ENCODE results near the gene ALPL.

ALPL gene

GRCh38 chr1:21570528-21570875 is 61.3 kb downstream of the ALPL start:
- Histone ChIP-seq H2AFZ (ENCODE audit: low read depth, low read length, severe bottlenecking) (no peak overlapping the region), H3K36me3 (ENCODE audit: low read length) (no peaks in the 10 kb centered on the region), H3K9me2 (replicated peaks; ENCODE audit: insufficient read depth, low read length) (no peaks in the 10 kb centered on the region), H3K9ac (ENCODE audit: low read length) (no peak overlapping the region), H3K27me3 (ENCODE audit: low read length) (no peaks in the 10 kb centered on the region), H3K79me2 (ENCODE audit: insufficient read depth, low read length) (no peaks in the 10 kb centered on the region), H3K4me2 (ENCODE audit: low read depth, low read length, poor library complexity, severe bottlenecking) (no peak overlapping the region), H4K20me1 (ENCODE audit: low read depth, low read length) (no peaks in the 10 kb centered on the region), H3K27ac (ENCODE audit: low read depth, low read length) (no peak overlapping the region), H3K4me3 (ENCODE audit: insufficient read depth, low read length, poor library complexity, severe bottlenecking) (no peak overlapping the region), H3K9me3 (ENCODE audit: insufficient read depth, low read length) (no peaks in the 10 kb centered on the region), H3F3A (ENCODE audit: insufficient read depth) (no peaks in the 10 kb centered on the region)
- TF ChIP-seq EZH2phosphoT487 (conservative IDR thresholded peaks at IDR 0.05; ENCODE audit: low read length), result no peak
- TF ChIP-seq CTCF (IDR thresholded peaks at IDR 0.05; ENCODE audit: insufficient read depth, low read length, poor library complexity, severe bottlenecking), result no peak

GRCh38 chr1:21570885-21571284 is 61.7 kb downstream of the ALPL start:
- no peaks in the 10 kb centered on the region for H3K36me3 ChIP-seq (ENCODE audit: low read length)
- H3K27ac ChIP-seq (ENCODE audit: low read depth, low read length), result no peak overlapping the region
- no peaks in the 10 kb centered on the region for H4K20me1 ChIP-seq (ENCODE audit: low read depth, low read length)
- no peak overlapping the region for H3K9ac ChIP-seq (ENCODE audit: low read length)
- no peaks in the 10 kb centered on the region for H3K9me2 ChIP-seq (replicated peaks; ENCODE audit: insufficient read depth, low read length)
- H3K27me3 ChIP-seq (ENCODE audit: low read length), result no peaks in the 10 kb centered on the region
- H3K4me3 ChIP-seq (ENCODE audit: insufficient read depth, low read length, poor library complexity, severe bottlenecking), result no peak overlapping the region
- H3K9me3 ChIP-seq (ENCODE audit: insufficient read depth, low read length), result no peaks in the 10 kb centered on the region
- TF ChIP-seq EZH2phosphoT487 (conservative IDR thresholded peaks at IDR 0.05; ENCODE audit: low read length), result no peak
- TF ChIP-seq CTCF (IDR thresholded peaks at IDR 0.05; ENCODE audit: insufficient read depth, low read length, poor library complexity, severe bottlenecking), result no peak
- no peaks in the 10 kb centered on the region for H3K79me2 ChIP-seq (ENCODE audit: insufficient read depth, low read length)
- H3K4me2 ChIP-seq (ENCODE audit: low read depth, low read length, poor library complexity, severe bottlenecking), result no peak overlapping the region
- H2AFZ ChIP-seq (ENCODE audit: low read depth, low read length, severe bottlenecking), result no peak overlapping the region
- H3F3A ChIP-seq (ENCODE audit: insufficient read depth), result no peaks in the 10 kb centered on the region

GRCh38 chr1:21572221-21572620 is 63.0 kb downstream of the ALPL start:
- no peaks in the 10 kb centered on the region for H4K20me1 ChIP-seq (ENCODE audit: low read depth, low read length)
- H3K9ac ChIP-seq (ENCODE audit: low read length), result no peak overlapping the region
- no peaks in the 10 kb centered on the region for H3K9me2 ChIP-seq (replicated peaks; ENCODE audit: insufficient read depth, low read length)
- TF ChIP-seq EZH2phosphoT487 (conservative IDR thresholded peaks at IDR 0.05; ENCODE audit: low read length) (no peak), CTCF (IDR thresholded peaks at IDR 0.05; ENCODE audit: insufficient read depth, low read length, poor library complexity, severe bottlenecking) (no peak)
- no peaks in the 10 kb centered on the region for H3F3A ChIP-seq (ENCODE audit: insufficient read depth)
- no peak overlapping the region for H2AFZ ChIP-seq (ENCODE audit: low read depth, low read length, severe bottlenecking)
- no peaks in the 10 kb centered on the region for H3K36me3 ChIP-seq (ENCODE audit: low read length)
- no peak overlapping the region for H3K4me3 ChIP-seq (ENCODE audit: insufficient read depth, low read length, poor library complexity, severe bottlenecking)
- no peak overlapping the region for H3K4me2 ChIP-seq (ENCODE audit: low read depth, low read length, poor library complexity, severe bottlenecking)
- H3K27me3 ChIP-seq (ENCODE audit: low read length), result no peaks in the 10 kb centered on the region
- H3K9me3 ChIP-seq (ENCODE audit: insufficient read depth, low read length), result no peaks in the 10 kb centered on the region
- no peak overlapping the region for H3K27ac ChIP-seq (ENCODE audit: low read depth, low read length)
- H3K79me2 ChIP-seq (ENCODE audit: insufficient read depth, low read length), result no peaks in the 10 kb centered on the region
